ENCODE measurements around the gene RPAP2. TPM values are rescaled to one million over a fixed set of nuclear protein-coding genes. Genes with fewer than 3 reads are reported as not detected.

The RPAP2 gene
- total and polyA plus RNA-seq, 2 of the 8 experiments (the other 6 are each of a cell fraction or from before 2014, with no cell fraction given) = 7.9 to 28.4 TPM

GRCh38 chr1:92262516-92262915 is 36.3 kb upstream of the RPAP2 start:
- TF ChIP-seq CREB1 (IDR thresholded peaks at IDR 0.05) (no peak), JUN (IDR thresholded peaks at IDR 0.05; ENCODE audit: low read depth, low read length) (no peak), HDAC2 (IDR thresholded peaks at IDR 0.05; ENCODE audit: borderline replicate concordance in 1 of 2, low read depth in 2 of 2, low read length in 2 of 2) (no peak)
- no peak overlapping the region for H4K91ac ChIP-seq (replicated peaks; ENCODE audit: insufficient read length, low read length)
- no peak overlapping the region for H2BK12ac ChIP-seq (ENCODE audit: low read depth, low read length)
- no peak overlapping the region for H2BK15ac ChIP-seq (ENCODE audit: low read length)
- CTCF ChIA-PET (ENCODE audit: partially characterized antibody) = interaction anchor here (0.8 to 1.2 kb wide), 3 partner anchors 11 to 265 kb away, joined by 3 to 4 read pairs (median 3); no protein-coding TSS in a partner anchor
- no peak overlapping the region for H2BK120ac ChIP-seq (replicated peaks; ENCODE audit: low read depth, low read length)
- no peak for DNase-seq (ENCODE audit: low read depth in 1 of 2, low spot score in 2 of 2)
- H3K27me3 ChIP-seq (replicated peaks in 1 of 4; ENCODE audit: control insufficient read depth in 3 of 4, extremely low read depth in 1 of 4, insufficient read depth in 3 of 4, low read length in 3 of 4) = no peaks in the 10 kb centered on the region
- WGBS, 2 experiments (ENCODE audit: extremely low coverage in 1 of 2, insufficient coverage in 1 of 2, insufficient read length in 1 of 2, insufficient replicate concordance in 2 of 2, low coverage in 1 of 2, low lambda C conversion rate in 2 of 2, missing lambda C conversion rate in 1 of 2) = 94% methylated on average over 3 of the region's 3 CpGs; no CpG with 5 or more reads in 1 of the 2 experiments
- no peaks in the 10 kb centered on the region for H3K4me1 ChIP-seq (replicated peaks in 1 of 4; ENCODE audit: control insufficient read depth in 3 of 4, insufficient read depth in 4 of 4, low read length in 3 of 4)
- H3K23me2 ChIP-seq (ENCODE audit: low read depth, low read length) = no peaks in the 10 kb centered on the region
- no peak overlapping the region for H3K14ac ChIP-seq (ENCODE audit: insufficient read length)
- H3K9me3 ChIP-seq (ENCODE audit: insufficient read depth in 2 of 2, low read depth in 1 of 2, low read length in 1 of 2) = no peaks in the 10 kb centered on the region
- H3K79me2 ChIP-seq (ENCODE audit: control insufficient read depth in 1 of 2, insufficient read depth in 2 of 2, low read length in 2 of 2) = no peaks in the 10 kb centered on the region
- no peak overlapping the region for H2BK20ac ChIP-seq (ENCODE audit: low read length)
- no peak overlapping the region for H3K4me2 ChIP-seq (ENCODE audit: insufficient read depth in 1 of 2, low read depth in 2 of 2, low read length in 2 of 2)
- POLR2A ChIA-PET (ENCODE audit: partially characterized antibody) = no interaction called here
- no peak overlapping the region for H2BK5ac ChIP-seq (ENCODE audit: low read depth, low read length)
- H3K56ac ChIP-seq (replicated peaks; ENCODE audit: insufficient read length, low read depth, low read length) = no peak overlapping the region
- H3K4ac ChIP-seq (replicated peaks; ENCODE audit: insufficient read length, low read depth, low read length) = no peak overlapping the region
- H2AK5ac ChIP-seq (ENCODE audit: low read depth, low read length) = no peak overlapping the region
- no peak overlapping the region for H4K8ac ChIP-seq (ENCODE audit: extremely low read depth, insufficient read depth, low read length)
- no peak overlapping the region for H4K5ac ChIP-seq (ENCODE audit: insufficient read length, low read depth, low read length)
- H3K23ac ChIP-seq (ENCODE audit: insufficient read length) = no peak overlapping the region
- H3K27ac ChIP-seq (ENCODE audit: low read depth, low read length) = no peak overlapping the region
- no peak overlapping the region for H3K9ac ChIP-seq (replicated peaks in 1 of 4; ENCODE audit: extremely low read depth in 1 of 4, low read depth in 3 of 4, low read length in 3 of 4)
- H3K18ac ChIP-seq (ENCODE audit: extremely low read depth, low read length) = no peak overlapping the region
- no peaks in the 10 kb centered on the region for H3K79me1 ChIP-seq (ENCODE audit: low read depth, low read length)
- no peak overlapping the region for H3K4me3 ChIP-seq (ENCODE audit: extremely low read depth in 1 of 4, insufficient read depth in 2 of 4, low read depth in 3 of 4, low read length in 4 of 4)
- peaks cover 0 to 49% (median 16%) of the 10 kb centered on the region in 4 experiments; a peak in 6 of 8 replicates for H3K36me3 ChIP-seq (ENCODE audit: control insufficient read depth in 2 of 4, insufficient read depth in 4 of 4, low read length in 3 of 4)
- no peaks in the 10 kb centered on the region for H4K20me1 ChIP-seq (replicated peaks in 1 of 2; ENCODE audit: control insufficient read depth in 1 of 2, insufficient read depth in 2 of 2, low read length in 2 of 2)
- H2AFZ ChIP-seq (ENCODE audit: low read length) = no peak overlapping the region
- FAIRE-seq = no peak

Data from H1 (cell line).